Measurements from ENCODE around the gene PDGFA. TPM values are rescaled to one million over a fixed set of nuclear protein-coding genes. Genes with fewer than 3 reads are reported as not detected.

The PDGFA gene
- total RNA-seq, 1 experiment from 2014 or later, result 129 TPM

DNA sequence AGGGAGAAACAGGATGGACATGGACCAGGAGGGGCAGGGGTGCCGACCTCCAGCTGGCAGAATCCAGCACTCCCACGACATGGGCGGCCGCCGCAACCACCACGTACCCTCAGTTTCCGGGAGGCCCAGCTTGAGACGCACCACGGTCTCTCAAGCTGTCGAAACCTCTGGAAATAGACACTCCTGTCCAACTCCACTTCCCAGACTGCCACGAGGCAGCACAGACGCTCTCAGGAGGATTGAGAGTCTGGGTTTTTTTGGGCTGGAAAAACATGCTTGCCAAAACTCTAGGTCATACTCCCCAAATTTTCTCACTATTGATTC lies 37.9 kb upstream of the PDGFA start:
- no peak overlapping the region for H3K4me3 Mint-ChIP-seq
- no peak for ATAC-seq
- no peak for TF ChIP-seq TCF7 (CRISPR knock-in tag; IDR thresholded peaks at IDR 0.05; ENCODE audit: low read depth)
- no peak for TF ChIP-seq CREB1 (CRISPR knock-in tag; IDR thresholded peaks at IDR 0.05)
- TF ChIP-seq, protein P1, sequence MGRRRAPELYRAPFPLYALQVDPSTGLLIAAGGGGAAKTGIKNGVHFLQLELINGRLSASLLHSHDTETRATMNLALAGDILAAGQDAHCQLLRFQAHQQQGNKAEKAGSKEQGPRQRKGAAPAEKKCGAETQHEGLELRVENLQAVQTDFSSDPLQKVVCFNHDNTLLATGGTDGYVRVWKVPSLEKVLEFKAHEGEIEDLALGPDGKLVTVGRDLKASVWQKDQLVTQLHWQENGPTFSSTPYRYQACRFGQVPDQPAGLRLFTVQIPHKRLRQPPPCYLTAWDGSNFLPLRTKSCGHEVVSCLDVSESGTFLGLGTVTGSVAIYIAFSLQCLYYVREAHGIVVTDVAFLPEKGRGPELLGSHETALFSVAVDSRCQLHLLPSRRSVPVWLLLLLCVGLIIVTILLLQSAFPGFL (CRISPR knock-in tag; IDR thresholded peaks at IDR 0.05; ENCODE audit: borderline replicate concordance), result no peak
- TF ChIP-seq, protein P2, sequence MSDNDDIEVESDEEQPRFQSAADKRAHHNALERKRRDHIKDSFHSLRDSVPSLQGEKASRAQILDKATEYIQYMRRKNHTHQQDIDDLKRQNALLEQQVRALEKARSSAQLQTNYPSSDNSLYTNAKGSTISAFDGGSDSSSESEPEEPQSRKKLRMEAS (CRISPR knock-in tag; IDR thresholded peaks at IDR 0.05), result no peak
- no peak for TF ChIP-seq NFE2L1 (CRISPR knock-in tag; IDR thresholded peaks at IDR 0.05)
- TF ChIP-seq SP1 (CRISPR knock-in tag; conservative IDR thresholded peaks at IDR 0.05), result no peak
- TF ChIP-seq JAZF1 (CRISPR knock-in tag; IDR thresholded peaks at IDR 0.05), result no peak
- TF ChIP-seq, protein P3, sequence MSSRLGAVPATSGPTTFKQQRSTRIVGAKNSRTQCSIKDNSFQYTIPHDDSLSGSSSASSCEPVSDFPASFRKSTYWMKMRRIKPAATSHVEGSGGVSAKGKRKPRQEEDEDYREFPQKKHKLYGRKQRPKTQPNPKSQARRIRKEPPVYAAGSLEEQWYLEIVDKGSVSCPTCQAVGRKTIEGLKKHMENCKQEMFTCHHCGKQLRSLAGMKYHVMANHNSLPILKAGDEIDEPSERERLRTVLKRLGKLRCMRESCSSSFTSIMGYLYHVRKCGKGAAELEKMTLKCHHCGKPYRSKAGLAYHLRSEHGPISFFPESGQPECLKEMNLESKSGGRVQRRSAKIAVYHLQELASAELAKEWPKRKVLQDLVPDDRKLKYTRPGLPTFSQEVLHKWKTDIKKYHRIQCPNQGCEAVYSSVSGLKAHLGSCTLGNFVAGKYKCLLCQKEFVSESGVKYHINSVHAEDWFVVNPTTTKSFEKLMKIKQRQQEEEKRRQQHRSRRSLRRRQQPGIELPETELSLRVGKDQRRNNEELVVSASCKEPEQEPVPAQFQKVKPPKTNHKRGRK (CRISPR knock-in tag; IDR thresholded peaks at IDR 0.05; ENCODE audit: borderline replicate concordance), result no peak
- TF ChIP-seq, protein P4, sequence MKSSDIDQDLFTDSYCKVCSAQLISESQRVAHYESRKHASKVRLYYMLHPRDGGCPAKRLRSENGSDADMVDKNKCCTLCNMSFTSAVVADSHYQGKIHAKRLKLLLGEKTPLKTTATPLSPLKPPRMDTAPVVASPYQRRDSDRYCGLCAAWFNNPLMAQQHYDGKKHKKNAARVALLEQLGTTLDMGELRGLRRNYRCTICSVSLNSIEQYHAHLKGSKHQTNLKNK (CRISPR knock-in tag; IDR thresholded peaks at IDR 0.05), result no peak
- TF ChIP-seq FOXK1 (CRISPR knock-in tag; IDR thresholded peaks at IDR 0.05), result no peak
- TF ChIP-seq, protein P5, sequence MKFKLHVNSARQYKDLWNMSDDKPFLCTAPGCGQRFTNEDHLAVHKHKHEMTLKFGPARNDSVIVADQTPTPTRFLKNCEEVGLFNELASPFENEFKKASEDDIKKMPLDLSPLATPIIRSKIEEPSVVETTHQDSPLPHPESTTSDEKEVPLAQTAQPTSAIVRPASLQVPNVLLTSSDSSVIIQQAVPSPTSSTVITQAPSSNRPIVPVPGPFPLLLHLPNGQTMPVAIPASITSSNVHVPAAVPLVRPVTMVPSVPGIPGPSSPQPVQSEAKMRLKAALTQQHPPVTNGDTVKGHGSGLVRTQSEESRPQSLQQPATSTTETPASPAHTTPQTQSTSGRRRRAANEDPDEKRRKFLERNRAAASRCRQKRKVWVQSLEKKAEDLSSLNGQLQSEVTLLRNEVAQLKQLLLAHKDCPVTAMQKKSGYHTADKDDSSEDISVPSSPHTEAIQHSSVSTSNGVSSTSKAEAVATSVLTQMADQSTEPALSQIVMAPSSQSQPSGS (CRISPR knock-in tag; IDR thresholded peaks at IDR 0.05; ENCODE audit: borderline replicate concordance, low read depth), result no peak
- TF ChIP-seq, protein P6, sequence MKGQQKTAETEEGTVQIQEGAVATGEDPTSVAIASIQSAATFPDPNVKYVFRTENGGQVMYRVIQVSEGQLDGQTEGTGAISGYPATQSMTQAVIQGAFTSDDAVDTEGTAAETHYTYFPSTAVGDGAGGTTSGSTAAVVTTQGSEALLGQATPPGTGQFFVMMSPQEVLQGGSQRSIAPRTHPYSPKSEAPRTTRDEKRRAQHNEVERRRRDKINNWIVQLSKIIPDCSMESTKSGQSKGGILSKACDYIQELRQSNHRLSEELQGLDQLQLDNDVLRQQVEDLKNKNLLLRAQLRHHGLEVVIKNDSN (CRISPR knock-in tag; IDR thresholded peaks at IDR 0.05), result no peak
- no peak for DNase-seq (ENCODE audit: low spot score)
- no peaks in the 10 kb centered on the region for H3K9me3 Mint-ChIP-seq
- peaks cover 8% of the 10 kb centered on the region; the same call in 1 of the 2 replicates for H3K36me3 Mint-ChIP-seq
- no peak overlapping the region for H3K27ac Mint-ChIP-seq
- CTCF ChIA-PET, result no interaction called here
- no peaks in the 10 kb centered on the region for H3K27me3 Mint-ChIP-seq (ENCODE audit: low read depth)
- POLR2A ChIA-PET, result interaction anchor here (0.7 kb wide), 1 partner anchor 182 kb away, joined by 5 read pairs; no protein-coding TSS in a partner anchor
- no peaks in the 10 kb centered on the region for H3K4me1 Mint-ChIP-seq

DNA sequence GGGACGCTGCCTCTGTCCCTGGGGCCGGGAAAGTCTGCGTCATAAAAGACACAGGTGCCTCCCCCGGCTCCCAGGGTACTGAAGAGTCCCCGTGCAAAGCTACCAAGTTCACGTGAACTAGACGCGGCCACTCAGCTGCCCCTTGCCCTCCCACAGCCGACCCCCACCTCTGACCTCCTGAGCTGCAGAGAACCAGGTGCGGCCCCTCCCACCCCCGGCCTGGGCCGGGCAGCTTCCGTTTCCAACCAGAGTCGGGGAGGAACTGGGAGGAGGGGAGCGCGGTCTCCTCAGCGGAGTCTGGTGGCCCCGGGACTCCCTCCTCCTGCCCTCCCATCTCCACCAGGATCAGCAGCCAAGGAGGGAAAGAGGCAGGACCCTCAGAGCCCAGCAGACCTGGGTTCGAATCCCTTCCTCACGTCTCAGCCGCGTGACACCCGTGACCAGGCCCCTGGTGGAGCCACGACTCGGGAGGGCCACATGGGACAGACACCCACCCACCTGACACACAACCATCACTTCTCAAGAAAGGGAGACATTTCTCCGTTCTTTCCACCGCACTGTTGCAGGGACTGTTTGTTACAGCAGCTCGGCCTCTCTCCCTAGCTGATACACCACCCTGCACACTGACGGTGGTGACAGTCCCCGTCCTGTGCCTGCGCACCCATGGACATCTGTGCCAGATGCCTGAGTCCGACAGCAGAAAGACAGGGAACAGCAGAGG lies 37.4 kb upstream of the PDGFA start:
- no peak overlapping the region for H3K4me3 Mint-ChIP-seq
- no peaks in the 10 kb centered on the region for H3K4me1 Mint-ChIP-seq
- no peaks in the 10 kb centered on the region for H3K27me3 Mint-ChIP-seq (ENCODE audit: low read depth)
- H3K36me3 Mint-ChIP-seq, result peaks cover 8% of the 10 kb centered on the region; the same call in 1 of the 2 replicates
- H3K27ac Mint-ChIP-seq, result no peak overlapping the region
- TF ChIP-seq, protein P7, sequence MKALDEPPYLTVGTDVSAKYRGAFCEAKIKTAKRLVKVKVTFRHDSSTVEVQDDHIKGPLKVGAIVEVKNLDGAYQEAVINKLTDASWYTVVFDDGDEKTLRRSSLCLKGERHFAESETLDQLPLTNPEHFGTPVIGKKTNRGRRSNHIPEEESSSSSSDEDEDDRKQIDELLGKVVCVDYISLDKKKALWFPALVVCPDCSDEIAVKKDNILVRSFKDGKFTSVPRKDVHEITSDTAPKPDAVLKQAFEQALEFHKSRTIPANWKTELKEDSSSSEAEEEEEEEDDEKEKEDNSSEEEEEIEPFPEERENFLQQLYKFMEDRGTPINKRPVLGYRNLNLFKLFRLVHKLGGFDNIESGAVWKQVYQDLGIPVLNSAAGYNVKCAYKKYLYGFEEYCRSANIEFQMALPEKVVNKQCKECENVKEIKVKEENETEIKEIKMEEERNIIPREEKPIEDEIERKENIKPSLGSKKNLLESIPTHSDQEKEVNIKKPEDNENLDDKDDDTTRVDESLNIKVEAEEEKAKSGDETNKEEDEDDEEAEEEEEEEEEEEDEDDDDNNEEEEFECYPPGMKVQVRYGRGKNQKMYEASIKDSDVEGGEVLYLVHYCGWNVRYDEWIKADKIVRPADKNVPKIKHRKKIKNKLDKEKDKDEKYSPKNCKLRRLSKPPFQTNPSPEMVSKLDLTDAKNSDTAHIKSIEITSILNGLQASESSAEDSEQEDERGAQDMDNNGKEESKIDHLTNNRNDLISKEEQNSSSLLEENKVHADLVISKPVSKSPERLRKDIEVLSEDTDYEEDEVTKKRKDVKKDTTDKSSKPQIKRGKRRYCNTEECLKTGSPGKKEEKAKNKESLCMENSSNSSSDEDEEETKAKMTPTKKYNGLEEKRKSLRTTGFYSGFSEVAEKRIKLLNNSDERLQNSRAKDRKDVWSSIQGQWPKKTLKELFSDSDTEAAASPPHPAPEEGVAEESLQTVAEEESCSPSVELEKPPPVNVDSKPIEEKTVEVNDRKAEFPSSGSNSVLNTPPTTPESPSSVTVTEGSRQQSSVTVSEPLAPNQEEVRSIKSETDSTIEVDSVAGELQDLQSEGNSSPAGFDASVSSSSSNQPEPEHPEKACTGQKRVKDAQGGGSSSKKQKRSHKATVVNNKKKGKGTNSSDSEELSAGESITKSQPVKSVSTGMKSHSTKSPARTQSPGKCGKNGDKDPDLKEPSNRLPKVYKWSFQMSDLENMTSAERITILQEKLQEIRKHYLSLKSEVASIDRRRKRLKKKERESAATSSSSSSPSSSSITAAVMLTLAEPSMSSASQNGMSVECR (CRISPR knock-in tag; IDR thresholded peaks at IDR 0.05; ENCODE audit: borderline replicate concordance), result no peak
- no peak for TF ChIP-seq KAT7 (CRISPR knock-in tag; IDR thresholded peaks at IDR 0.05; ENCODE audit: borderline replicate concordance)
- CTCF ChIA-PET, result no interaction called here
- H3K9me3 Mint-ChIP-seq, result no peaks in the 10 kb centered on the region
- POLR2A ChIA-PET, result no interaction called here
- no peak for ATAC-seq
- no peak for DNase-seq (ENCODE audit: low spot score)
